Hematopoietic multipotent progenitor cell treated with erythropoietin and hydrocortisone succinate and interleukin-3 and kit ligand, for 15 days (in vitro differentiated cells): Measurements from ENCODE around the gene ALPI.
A peak's percentile ranks its signal among the peaks of the same experiment; 100 is the strongest.
"Not testable (repeated sequence)": the region's sequence is repeated elsewhere in the genome, so short reads cannot be mapped to it uniquely, and the experiment has no call there.

Experiments
- DNase-seq: peaks from one replicate; pipeline ENCODE4 v3.0.0-alpha.2; 2015; ENCODE audit warnings: low spot score

Gene ALPI

DNA sequence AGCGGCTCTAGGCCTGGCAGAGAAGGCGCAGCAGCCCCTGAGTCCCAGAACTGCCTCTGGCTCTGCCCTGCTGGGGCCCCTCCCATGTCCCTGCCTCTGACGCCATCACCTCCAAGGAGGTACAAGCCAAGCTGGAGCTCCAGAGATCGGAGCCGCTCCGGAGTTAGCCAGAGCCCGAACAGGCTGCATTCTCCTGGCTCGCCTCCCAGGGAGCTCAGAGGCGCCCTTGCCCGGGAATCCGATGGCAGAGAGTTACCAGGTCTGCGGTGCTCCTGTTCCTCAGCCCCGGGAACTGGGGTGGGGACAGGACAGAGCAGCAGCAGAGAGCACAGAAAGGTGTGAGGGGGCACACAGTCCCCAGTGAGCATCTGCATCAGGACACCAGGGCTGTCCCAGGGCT lies 12.9 kb upstream of the ALPI start:
- DNase-seq = not testable (repeated sequence)

DNA sequence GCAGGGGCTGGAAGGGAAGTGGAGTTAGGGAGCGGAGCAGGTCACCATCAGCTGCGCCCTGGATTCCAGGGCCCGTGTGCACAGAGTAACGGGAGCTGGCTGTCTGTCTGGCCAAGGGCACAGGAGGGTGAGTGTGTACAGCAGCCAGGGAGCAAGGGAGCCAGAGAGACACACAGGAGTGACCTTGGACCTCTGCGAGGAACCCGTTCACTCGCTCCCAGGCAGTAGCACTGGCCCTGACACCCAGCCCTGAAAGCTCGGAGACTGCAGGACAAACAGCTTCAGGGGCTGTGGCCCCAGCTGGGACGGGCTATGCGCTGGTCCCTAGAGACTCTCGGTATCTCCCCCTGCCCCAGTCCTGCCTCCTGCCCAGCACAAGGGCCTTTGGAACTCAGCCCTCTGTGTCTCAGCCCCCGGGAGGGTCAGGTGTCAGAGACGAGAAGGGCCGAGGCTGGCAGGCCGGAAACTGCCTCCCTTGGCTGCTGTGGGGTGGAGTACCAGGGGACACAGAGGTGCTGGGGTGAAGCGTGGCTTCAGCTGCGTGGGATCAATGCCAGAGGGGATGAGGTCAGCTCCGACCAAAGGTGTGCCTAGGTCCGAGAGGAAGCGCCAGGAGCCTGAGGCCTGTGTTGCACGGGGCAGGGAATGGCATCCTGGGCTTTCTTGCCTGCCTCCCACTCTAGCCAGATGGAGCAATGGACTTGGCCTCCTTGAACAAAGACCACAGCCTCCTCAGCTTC lies 12.1 kb upstream of the ALPI start:
- not testable (repeated sequence) for DNase-seq

DNA sequence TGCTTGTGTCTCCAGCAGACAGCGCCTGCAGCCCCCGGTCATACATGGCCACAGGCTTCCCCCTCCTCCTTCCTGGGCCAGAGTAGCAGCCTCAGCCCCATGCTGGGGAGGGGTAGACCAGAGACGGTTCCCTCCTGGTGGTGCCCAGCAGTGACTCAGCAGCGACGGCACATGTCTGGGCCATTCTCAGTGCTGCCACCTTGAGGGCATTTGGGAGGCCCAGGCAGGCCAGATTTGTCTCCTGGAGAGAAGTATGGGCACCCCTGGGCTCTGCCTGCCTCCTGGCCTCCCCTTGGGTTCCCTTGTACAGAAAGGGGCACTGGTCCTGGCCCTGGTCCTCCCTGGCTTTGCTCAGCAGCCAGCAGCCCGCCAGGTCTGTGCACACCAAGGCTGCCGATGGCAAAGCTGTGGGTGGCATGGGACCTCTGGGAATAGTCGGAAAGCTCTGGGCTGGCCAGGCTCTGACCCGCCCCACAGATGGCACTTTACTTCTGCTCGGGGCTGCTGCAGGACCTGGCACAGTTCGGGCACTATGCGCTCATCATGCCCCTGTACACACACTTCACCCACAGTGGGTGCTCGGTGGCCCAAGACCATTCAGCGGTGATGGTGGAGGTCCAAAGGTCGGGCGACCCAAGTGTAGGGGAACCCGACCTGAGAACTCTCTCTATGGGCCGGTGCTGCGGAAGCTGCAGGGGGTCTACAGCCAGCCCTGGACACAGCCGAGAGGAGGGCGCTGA lies 11.4 kb upstream of the ALPI start:
- peak; percentile 56 for DNase-seq

DNA sequence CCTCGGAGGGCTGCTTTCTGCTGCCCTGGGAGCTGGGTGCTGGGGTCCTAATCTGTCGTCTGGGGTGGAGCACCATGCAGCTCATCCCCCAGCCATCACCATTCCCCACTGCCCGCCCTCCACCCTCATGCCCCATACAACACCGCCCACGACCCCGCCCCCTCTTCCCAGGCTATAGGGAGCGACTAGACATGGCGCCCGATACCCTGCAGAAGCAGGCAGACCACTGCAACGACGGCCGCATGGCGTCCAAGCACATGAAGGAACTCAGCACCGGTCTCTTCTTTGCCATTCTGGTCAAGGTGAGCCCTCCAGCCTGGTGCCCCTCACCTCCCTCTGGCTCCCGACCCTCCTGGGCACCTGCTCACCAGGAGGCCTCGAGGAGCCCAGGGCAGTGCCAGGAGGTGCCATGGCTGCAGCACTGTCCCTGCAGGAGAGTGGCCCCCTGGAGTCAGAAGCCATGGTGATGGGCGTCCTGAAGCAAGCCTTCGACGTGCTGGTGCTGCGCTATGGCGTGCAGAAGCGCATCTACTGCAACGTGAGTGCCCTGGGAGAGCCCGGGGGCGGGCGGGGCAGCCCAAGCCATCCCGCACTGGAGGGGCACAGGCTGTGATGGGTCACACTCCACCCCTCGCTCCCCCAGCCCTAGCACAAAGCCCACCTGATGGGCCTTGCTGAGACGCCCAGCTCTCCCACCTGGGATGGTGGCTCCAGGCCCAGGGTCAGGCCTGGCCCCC lies 10.6 kb upstream of the ALPI start:
- DNase-seq = not testable (repeated sequence)

DNA sequence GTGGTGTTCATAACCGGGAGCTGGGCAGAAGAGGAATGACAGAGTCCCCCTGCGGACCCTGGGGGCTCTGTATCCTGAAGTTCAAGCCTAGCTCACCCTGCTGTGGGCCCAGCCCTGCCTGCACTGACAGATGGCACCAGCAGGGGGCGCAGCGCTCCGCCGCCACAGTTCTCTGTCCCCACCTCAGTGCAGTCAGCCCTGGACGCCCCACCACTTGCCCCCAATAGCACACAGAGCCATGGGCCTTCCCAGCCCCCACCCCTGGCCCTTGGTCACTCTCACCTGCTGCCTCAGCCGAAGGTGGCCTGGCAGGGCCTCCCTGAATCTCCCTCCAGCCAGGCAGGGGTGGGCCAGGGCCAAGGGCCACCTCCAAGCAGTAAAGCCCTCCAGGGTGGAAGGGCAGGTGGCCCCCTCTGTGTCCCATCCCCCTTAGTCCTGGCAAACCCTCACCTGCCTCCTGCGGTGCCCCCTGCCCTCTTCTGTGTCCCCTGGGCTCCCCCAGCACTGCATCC lies 9.6 kb upstream of the ALPI start:
- not testable (repeated sequence) for DNase-seq

DNA sequence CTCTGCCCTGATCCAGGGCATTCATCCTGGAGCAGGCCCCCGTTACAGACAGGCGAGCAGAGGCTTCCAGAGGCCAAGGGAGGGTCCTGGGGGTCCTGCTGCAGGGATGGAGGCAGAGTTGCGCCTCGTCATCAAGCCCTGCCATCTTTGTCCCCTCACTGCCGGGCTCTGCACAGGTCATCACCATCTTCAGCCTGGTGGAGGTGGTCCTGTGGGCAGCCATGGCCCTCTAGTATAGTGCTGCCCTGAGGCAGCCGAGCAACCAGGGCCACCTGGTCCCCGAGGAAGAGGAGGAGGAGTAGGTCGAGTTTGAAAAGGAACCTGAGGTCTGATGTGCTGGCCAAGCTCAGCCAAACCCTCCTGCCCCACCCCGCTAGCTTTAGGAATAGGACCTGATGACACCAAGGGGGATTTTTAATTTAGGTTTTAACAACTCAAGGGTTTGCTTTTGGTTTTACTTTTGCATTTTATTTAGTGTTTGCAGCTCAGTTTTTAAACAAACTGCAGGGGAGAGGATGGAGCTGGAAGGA lies 8.8 kb upstream of the ALPI start:
- no peak for DNase-seq

DNA sequence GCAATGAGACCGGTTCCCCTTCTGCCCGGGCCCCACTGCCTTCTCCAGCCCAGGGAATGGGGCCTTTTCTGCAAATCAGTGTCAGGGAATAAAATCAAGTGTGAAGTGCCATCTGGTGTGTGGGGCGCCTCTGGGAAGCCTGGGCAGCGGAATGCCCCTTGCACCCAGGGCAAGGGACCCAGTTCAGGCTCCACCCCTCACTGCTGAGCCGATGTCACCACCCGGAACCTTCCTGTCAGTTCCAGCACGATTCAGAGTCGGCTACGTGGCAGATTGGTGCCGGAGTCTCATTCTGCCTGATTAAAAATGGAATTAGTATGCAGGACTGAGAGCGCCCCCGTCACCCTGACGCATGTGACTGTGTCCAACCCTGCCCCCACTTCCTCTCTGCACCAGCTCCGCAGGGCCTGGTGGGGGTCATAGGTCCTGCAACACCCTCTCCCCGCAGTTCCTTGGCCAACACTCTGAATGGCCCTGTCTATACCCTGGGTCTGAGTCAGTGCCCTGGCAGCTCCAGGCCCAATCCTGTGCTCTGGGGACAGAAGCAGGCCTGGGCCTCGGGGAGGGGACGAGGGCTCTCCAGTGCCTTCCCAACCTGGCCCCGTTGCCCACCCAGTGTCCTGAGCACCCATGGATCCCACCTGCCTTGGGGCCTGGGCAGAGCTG lies 8.2 kb upstream of the ALPI start:
- DNase-seq = no peak

DNA sequence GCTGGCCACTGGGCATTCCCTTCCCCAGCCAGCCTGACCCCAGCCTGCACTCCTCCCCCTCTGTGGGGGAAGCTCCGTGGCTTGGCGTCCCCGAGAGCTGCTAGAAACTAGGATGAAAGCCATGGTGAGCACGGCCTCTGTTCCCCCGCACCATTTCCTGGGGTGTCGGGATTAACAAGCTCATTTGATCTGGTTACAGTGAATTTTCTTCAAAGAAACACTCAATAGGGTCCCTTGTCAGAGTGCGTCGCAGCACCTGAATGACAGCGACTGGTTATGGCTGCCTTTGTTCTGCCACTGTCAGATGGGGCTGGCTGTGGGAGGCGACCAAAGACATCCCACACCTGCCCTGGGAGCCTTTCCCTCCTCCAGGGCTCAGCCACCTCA lies 7.7 kb upstream of the ALPI start:
- DNase-seq = no peak

DNA sequence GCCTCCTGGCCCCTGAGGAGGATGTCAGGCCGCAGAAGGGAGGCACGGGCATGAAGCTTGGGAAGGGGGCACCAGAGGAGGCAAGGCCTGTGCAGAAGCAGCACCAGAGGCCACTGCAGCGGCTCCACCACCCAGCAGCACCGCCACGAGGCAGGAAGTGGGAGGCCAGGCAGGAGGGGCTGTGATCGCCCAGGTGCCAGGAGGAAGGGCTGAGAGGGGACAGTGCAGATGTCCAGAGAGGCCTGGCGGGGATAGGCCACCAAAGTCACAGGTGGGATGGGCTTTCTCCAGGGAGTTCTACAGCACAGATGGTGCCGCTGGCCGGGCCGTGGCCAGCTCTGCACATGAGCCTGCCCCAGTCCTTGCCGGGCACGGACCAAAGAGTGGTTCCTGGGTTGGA lies 6.0 kb upstream of the ALPI start:
- DNase-seq = no peak

DNA sequence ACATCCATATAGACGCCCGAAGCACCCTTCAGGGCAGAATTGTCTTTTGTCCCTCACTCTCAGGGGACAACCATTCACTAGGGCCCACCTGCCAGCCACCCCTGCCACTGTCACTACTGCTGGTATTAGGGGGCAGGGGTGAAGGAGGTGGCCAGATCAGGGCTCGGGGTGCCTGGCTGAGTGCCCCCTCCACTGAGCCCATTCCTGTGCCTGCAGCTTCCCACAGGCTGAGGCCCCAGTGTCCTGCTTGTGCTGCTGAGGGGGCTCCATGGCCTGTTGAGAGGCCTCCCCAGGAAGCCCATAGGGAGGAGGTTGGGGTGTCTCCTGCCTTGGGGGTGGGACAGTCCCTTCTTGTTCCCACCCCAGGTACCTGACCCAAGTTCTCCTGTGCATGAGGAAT lies 4.3 kb upstream of the ALPI start:
- DNase-seq = not testable (repeated sequence)

DNA sequence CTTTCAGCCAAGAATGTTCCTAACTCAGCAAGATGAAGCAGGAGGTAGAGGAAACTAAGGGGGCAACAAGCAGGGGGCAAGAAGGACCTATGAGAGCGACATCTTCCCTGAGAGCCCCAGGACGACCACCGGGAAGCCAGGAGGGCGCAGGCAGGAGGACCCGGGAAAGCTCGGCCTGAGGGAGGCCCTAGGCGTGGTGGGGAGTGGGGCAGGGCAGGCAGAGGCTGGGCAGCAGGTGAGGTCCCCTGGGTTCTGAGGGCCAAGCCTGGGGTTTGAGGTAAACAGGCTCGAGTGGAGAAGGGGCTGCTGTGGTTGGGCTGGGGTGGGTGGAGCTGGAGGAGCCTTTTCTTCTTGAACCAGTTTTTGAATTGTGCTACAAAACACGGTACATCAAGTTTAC lies 1.3 kb upstream of the ALPI start:
- DNase-seq = no peak

DNA sequence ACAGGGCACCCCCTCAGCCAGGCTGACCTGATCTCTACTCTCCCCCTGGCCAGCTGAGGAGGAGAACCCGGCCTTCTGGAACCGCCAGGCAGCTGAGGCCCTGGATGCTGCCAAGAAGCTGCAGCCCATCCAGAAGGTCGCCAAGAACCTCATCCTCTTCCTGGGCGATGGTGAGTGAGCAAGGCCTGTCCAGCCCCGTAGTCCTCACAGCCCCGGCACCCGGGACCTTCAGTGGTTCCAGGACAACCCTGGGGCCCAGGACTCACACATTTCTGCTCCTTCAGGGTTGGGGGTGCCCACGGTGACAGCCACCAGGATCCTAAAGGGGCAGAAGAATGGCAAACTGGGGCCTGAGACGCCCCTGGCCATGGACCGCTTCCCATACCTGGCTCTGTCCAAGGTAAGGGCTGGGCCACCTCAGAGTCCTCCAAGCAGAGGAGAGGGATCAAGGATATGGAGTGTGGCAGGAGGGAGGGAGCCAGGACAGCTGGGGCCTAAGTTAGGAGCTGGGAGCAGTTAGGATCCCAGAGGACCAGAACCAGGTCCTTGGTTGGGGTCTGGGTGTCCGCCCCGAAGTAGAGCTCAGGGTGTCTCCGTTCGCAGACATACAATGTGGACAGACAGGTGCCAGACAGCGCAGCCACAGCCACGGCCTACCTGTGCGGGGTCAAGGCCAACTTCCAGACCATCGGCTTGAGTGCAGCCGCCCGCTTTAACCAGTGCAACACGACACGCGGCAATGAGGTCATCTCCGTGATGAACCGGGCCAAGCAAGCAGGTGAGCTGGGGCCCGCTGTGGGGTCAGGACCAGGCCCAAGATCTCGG lies 555 bp downstream of the ALPI start:
- no peak for DNase-seq

DNA sequence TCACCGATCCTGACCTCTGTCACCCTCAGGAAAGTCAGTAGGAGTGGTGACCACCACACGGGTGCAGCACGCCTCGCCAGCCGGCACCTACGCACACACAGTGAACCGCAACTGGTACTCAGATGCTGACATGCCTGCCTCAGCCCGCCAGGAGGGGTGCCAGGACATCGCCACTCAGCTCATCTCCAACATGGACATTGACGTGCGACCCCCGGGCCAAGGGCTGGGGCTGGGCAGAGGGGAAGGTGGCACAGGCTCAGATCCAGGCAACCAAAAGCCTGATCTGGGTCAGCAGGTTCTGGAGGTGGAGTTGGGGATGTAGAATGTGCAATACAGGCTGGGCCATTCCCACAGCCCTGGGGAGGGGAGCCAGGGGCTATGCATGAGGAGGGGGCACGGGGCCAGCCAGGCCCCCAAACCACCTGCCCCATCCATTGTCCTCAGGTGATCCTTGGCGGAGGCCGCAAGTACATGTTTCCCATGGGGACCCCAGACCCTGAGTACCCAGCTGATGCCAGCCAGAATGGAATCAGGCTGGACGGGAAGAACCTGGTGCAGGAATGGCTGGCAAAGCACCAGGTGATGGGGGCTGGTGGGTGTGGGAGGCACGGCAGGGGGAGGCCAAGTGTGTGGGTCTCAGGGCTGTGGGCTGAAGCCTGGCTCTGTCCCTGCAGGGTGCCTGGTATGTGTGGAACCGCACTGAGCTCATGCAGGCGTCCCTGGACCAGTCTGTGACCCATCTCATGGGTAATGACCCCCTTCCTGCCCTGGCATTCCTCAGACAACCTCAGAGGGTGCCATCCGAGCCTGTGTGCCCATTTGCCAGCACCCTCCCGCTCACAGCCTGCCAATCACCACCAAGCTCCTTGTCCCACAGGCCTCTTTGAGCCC lies 1.4 kb downstream of the ALPI start:
- no peak for DNase-seq

DNA sequence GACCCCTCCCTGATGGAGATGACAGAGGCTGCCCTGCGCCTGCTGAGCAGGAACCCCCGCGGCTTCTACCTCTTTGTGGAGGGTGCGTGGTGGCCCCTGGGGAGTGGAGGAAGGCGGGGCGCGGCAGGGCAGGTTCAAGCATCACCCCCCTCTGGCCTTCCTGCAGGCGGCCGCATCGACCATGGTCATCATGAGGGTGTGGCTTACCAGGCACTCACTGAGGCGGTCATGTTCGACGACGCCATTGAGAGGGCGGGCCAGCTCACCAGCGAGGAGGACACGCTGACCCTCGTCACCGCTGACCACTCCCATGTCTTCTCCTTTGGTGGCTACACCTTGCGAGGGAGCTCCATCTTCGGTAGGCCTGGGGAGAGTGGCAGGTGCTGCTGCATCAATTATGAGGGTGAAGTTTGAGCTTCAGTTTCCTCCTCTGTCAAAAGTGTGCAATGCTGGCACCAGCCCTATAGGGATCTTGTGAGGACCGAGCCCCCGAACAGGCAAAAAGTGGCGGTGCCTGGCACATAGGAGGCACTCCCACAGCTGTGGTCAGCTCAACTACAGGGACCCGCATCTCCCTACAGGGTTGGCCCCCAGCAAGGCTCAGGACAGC lies 2.2 kb downstream of the ALPI start:
- no peak for DNase-seq

DNA sequence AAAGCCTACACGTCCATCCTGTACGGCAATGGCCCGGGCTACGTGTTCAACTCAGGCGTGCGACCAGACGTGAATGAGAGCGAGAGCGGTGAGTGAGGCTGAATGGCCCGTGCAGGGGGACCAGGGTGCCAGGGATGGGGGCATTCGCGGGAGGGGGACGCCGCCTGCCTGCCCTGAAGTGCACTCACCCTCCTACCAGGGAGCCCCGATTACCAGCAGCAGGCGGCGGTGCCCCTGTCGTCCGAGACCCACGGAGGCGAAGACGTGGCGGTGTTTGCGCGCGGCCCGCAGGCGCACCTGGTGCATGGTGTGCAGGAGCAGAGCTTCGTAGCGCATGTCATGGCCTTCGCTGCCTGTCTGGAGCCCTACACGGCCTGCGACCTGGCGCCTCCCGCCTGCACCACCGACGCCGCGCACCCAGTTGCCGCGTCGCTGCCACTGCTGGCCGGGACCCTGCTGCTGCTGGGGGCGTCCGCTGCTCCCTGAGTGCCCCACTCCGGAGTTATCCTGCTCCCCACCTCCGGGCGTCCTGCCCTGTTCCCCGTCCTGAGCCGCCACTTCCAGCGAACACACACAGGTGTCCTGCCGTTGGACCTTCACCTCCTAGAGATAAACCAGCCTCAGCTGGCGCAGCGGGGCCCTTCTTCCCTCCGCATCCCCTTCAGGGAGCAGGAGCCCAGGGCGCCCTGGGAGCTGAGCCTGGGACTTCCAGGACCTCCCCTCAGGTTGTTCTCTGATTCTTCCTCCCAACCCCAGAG lies 2.9 kb downstream of the ALPI start:
- no peak for DNase-seq

DNA sequence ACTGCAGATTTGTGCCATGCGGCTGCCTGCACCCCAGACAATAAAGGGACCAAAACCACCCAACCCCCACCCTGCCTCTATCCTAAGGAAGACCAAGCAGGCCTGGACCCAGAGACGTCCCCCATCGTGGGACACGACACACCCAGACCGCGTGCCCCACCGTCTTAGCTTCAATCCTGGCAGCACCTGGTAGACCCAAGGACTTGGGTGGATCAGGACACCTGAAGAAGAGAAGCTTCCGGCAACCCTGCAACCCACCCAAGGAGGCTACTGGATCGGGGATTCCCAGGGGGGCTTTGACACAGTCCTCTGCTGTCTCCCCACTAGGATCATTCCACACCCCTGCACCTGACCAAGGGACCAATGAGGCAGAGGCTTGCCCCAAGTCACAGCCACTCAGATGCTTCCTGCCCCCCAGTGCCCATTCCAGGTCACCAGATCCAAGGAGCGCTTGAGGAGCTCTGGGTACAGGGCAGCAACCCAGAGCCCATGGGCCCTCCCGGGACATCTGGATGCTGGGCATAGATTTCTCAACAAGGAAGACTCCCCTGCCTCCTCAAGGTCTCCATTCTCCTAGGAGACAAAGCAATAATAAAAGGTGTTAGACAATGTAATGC lies 3.6 kb downstream of the ALPI start:
- no peak for DNase-seq

DNA sequence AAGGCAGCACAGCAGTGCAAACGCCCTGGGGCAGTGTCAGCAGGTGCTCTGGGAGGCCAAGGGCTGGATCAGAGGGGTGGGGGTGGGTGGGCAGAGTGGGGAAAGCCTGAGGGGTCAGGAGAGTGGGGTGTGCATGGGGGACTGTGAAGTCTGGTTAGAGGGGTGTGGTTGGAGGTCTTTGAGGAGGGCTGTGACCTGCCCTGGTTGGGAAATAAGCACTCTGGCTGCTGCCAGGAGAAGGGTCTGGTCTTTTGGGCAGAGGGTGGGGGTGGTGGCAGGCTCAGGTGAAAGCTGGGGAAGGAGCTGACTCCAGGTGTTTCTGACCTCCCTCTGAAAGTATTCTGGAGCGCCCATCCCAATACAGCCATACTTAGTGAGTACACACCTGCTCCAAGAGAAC lies 4.2 kb downstream of the ALPI start:
- DNase-seq = no peak
